GM21717 (cell line): ENCODE data around the gene TBCK.
"Not testable (repeated sequence)": the region's sequence is repeated elsewhere in the genome, so short reads cannot be mapped to it uniquely, and the experiment has no call there.

Experiments
- ATAC-seq: cut with Tn5 transposase; IDR thresholded peaks from one replicate; pipeline ENCODE4 v1.9.1; 2021; ENCODE audit warnings: mild to moderate bottlenecking, moderate library complexity; ENCODE audit not compliant: unreplicated experiment

The TBCK gene

DNA sequence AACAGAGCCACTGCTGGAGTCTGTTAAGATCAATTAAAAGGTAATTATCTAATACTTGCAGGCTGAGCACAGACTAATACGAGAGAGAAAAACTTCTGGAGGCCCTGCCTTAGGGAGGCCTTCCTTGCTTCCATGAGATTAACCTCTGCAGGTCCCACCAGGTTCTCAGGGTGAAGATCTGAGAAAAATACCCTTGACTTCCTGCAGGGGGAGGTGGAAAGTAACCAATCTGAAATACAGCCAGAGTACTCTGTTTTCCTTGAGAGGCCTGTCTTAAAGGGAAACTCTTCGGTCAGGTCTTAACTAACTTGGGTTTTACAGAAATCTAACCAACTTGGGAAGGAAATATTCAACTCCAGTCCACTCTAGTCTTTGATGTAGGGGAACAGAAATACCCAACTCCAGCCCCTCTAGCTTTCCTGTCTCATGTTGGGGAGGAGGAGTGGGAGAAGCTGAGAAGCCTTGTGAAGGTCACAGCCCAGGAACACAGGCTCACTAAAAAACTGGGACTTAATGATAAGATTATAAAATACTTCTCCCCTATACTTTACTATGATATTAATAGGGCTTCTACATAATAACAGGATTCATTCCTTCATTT is 77.1 kb downstream of the TBCK start:
- ATAC-seq, result peak; percentile 92

DNA sequence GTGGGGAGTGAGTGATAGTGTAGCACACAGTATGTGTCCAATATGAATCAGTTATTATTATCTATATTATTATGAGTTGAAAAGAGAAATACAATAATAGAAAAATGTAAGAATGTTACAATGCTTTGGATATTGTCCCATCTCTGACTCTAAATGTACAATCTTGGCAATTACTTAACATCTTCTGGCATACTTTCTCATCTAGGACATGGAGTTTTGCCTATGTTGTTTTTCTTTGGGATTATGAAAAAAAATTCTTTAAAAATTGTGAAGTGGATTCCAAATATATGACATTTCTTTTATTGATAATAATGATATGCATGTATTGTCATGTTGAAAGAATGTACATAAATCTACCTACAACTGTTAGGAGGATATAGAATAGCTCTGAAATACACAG is 84.1 kb downstream of the TBCK start:
- no peak for ATAC-seq

DNA sequence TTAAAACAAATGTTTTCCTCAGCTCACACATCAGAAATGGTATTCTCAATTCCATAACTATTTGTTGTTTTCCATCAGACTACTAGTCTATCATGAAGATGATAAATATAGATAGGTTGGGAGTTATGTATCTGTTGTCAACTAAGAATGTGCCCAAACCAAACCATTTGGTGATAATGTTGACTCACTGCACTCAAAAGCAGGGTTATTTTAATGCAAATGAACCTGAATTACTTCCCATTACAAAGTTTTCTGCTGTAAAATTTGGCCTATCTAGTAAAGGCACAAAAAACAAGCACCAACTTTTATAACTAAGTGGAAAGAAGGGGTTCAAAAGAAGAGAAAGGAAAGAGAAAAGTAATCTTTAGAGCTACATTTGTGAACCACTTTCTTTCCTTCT is 93.5 kb downstream of the TBCK start:
- ATAC-seq, result no peak

DNA sequence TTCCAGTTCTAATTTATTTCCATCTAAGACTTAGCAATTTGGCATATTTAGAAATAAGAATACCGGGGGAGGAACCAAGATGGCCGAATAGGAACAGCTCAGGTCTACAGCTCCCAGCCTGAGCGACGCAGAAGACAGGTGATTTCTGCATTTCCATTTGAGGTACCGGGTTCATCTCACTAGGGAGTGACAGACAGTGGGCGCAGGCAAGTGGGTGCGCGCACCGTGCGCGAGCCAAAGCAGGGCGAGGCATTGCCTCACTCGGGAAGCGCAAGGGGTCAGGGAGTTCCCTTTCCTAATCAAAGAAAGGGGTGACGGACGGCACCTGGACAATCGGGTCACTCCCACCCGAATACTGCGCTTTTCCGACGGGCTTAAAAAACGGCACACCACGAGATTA is 102.7 kb downstream of the TBCK start:
- ATAC-seq, result not testable (repeated sequence)

DNA sequence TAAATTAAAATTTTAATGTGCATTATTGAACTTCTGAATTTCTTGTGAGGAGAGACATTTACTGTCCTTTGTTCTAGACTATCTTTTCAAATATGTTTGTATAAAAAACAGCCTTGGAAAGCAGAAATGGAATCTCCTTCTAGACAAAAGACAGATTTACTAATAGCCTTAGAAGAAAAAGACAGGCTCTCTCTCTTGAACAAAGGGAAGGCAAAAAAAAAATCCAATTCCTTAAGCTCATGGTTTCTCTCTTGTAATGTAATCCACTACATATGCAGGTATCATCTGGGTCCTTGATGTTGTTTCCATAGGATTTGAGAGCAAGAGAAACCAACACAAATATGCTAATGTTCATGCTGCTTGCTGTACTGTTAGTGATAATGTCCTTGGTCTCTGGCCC is 106.0 kb downstream of the TBCK start:
- no peak for ATAC-seq

DNA sequence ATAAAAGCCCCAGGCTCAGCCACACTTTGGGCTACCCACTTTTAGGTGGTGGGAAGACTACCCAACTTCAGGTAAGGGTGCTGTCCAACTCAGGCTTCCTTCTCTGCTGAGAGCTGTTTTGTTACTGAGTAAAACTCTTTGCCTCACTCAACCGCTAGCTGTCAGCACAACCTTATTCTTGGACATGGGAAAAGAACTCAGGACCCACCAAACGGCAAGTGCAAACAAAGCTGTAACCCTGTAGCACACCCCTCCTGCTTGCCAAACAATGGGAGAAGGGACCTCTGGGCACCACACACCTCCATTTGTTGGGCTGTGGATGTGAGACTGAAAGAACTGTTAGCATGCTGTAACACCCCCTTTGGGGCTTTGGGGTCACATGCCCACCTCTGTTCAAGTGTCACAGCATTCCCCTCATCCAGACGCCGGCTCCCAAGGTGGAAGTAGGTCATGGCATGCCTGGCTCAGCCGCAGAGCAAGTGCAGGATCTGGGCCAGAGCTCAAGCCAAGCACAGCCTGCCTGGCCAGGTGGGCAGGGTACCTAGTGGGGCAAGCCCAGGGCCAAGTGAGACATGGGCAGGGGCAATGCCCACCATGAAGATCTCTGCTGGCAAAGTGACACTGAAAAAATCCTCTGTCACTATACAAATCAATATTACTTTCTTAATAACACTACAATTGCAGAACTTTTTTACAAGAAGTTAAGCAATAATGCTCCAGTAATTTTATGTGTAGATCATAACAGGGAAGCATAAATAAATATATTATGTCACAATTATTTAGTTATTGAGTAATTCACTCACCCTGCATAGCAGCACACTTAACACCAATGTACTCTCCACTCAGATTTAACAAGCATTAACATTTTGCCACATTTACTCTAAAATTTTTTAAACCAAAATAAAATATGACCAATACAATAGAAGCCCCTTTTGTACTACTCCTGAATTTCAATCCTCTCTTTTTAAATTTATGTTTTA is 107.2 kb downstream of the TBCK start:
- no peak for ATAC-seq

DNA sequence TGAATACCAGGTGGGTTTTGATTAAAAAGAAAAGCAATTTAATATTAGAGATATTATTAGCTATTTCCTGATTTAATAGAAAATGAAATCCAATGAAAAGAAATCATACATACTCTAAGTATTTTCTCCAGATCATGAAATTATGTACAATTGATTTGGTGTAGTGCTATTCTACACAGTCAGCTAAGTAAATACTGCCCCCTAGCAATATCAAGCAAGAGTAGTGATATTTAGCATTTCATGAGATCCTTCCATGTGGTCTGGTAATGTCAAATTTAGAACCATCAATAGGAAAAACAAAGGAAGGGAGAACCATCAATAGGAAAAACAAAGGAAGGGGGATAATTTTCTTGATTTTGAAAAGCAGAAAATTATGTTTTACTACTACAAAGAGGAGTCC is 114.6 kb downstream of the TBCK start:
- ATAC-seq, result no peak

DNA sequence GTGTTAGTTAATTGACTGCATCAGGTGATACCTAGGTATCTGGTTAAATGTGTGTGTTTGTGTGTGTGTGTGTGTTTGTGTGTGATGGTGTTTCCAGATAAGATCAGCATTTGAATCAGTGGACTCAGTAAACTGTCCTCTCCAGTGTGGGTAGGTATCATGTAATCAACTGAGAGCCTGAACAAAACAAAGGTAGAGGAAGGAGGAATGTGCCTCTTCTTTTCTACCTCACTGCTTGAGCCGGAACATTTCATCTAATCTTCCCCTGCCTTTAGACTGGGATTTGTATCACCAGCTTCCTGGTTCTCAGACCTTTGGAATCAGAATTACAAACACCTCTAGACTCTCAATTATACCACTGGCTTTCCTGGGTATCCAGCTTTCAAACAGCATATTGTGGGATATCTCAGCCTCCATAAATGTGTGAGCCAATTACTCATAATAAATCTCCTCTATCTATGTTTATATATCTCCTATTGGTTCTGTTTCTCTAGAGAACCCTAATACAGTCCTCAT is 120.5 kb downstream of the TBCK start:
- no peak for ATAC-seq

DNA sequence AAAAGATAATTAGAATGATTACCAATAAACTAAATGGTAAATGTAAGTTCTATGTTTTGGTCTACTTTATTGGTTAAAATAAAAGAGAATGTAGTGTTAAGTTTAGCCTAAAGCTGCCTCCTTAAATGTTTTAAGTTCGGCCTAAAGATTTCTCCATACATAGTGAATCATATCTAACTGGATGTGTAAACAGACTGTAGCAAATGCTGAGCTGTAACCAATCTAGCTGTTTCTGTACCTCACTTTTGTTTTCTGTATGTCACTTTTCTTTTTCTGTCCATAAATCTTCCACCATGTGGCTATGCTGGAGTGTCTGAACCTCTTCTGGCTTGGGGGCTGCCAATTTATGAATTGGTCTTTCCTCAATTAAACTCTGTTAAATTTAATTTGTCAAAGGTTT is 121.2 kb downstream of the TBCK start:
- no peak for ATAC-seq

DNA sequence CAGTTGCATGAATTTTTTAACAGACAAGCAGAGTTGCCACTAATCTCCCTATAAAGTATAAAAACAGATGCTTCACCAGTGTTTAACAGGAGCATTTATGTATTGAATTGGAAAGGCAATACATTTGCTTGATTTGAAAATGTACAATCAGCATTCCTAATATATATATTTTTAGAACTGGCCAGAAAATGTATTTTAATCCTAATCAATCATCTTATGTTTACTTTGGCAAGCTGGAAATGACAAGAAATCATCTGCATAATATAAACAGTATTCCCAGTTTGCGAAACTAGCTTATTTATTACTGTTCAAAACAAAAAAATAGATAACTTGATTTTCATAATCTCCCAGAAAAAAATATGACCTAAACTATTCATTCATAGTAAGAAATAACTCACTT is 123.9 kb downstream of the TBCK start:
- no peak for ATAC-seq

DNA sequence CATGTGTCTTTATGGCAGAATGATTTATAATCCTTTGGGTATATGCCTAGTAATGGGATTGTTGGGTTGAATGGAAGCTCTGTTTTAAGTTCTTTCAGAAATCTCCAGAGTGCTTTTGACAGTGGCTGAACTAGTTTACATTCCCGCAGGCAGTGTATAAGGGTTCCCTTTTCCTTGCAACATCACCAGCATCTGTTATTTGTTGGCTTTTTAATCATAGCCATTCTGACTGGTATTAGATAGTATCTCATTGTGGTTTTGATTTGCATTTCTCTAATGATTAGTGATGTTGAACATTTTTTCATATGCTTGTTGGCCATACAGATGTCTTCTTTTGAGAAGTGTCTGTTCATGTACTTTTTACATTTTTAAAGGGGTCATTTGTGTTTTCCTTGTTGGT is 129.8 kb downstream of the TBCK start:
- no peak for ATAC-seq

DNA sequence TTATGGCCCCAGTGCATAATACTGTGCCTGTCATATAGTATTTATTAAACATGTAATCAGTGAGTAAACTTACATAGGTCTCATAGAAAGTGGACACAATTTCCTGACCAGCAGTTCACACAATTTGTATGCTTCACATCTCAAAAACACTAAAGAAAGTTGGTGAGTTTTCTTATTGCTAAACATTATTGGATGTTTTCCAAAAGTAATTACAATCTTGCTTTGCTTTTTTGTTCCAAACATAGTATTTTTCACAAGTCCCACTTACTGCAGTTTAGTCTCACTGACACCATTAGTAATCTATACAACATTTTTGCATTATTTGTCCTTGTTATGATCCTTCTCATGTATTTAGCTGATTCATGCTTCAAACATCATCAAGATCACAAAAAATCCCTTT is 132.5 kb downstream of the TBCK start:
- ATAC-seq, result no peak

DNA sequence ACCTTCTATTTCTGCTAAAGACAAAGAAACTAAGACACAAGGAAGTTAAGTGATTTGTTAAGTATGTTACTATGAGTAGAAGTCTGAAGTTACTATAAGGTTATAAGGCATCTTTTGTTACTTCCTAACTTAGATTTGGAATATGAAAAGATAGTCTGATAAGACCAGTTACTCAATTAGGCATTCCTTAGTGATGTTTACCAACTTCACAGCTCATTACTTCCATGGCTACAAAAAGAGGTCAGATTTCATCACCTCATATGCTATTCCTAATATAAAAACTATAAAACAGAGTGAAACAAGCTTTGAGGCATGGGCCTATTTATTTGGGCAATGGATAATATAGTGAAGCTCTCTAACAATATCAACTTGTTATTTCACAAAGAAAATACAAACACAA is 143.1 kb downstream of the TBCK start:
- ATAC-seq, result no peak

DNA sequence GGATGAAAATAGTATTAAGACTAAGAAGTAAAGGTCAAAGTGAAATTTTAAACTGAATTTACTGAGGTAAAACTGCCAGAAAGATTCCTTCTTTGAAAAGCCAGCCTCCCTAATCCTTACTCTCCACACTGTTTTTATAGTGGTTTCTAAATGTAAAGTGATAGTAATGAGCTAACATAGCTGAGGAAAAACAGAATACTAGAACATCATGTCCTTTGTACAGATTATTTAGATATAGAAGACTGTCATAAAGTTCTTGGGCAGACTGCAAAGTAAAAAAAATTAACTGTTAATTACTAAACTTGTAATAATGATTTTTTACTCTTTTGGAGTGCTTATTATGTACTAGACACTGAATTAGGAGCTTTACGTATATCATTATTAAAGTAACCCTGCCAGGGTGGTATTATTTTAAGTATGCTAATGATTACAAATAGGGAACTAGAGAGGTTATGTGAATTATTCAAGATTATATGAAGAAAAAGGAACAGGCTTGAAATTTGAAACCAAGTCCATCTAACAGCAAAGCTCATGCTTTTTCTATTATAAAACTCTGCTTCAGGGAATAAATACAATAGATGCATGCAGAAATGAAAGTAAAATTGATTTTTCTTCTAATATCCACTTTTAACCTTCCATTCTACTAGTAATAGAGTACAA is 150.5 kb downstream of the TBCK start:
- no peak for ATAC-seq

DNA sequence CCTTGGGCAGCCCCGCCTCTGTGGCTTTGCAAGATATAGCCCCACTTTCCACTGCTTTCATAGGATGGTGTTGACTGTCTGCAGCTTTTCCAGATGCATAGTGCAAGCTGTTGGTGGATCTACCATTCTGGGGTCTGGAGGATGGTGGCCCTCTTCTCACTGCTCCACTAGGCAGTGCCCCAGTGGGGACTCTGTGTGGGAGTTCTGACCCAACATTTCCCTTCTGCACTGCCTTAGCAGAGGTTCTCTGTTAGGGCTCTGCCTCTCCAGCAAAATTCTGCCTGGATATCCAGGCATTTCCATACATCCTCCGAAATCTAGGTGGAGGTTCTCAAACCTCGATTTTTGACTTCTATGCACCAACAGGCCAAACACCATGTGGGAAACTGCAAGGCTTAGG is 153.7 kb downstream of the TBCK start:
- no peak for ATAC-seq

DNA sequence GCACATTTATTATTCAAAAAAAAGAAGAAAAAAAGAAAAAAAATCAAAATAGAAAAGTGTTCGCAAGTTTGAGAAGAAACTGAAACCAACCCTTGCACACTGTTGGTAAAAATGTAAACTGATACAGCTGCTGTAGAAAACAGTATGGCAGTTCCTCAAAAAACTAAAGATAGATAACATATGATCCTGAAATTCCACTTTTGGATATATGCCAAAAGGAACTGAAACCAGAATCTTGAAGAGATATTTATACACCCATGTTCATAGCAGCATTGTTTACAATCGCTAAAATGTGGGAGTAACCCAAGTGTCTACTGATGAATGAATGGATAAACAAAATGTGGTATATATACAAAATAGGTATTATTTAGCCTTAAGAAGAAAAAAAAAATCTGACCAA is 155.4 kb downstream of the TBCK start:
- ATAC-seq, result no peak

DNA sequence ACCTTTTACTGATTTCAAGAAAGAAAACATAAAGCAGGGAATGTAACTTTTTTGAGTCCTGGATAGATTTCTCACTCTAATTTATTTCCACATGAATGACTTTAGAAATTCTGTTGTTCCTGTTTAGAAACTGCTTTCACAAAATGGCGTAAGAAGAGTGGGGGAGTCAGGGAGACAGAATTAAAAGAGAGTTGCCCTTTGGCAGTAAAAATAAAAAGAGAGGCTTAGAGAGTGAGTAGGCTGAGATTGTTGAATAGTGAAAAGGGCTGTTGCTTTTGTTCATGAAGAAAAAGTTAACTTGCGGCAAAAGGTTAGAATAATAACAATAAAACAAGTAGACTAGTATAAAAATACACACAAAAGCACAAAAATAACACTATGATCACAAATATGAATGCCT is 166.1 kb downstream of the TBCK start:
- no peak for ATAC-seq

DNA sequence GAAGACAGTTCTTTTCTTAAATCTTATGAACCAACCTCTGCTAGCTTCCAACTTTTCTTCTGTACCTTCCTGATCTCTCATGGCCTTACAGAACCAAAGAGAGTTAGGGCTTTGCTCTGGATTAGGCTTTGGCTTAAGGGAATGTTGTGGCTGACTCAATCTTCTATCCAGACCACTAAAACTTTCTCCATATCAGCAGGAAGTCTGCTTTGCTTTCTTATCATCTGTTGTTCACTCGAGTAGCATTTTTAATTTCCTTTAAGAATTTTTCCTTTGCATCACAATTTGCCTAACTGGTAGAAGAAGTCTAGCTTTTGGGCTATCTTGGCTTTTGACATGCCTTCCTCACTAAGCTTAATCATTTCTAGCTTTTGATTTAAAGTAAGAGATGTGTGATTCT is 167.0 kb downstream of the TBCK start:
- ATAC-seq, result no peak

DNA sequence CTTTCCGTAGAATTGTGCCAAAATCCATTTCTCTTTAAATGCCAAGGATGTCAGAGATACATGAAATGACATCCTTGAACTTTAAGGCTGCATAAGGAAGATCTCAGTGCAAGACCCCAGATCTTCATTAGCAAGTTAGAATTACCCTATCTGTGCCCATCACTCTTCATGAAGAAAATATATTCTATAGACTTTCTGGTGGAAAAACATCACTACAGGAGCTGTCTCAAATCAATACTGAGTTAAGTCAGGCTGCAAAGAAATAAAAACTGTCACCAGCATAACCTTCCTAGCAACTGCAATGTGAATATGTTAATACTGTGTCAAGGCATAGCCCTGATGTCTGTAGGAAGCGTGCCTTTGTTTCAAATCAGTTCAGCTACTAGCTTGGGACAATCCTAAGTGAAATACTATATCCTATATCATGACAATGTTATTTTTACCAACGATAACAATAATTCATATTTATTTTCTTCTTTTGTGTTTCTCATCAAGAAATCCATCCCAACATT is 173.3 kb downstream of the TBCK start:
- no peak for ATAC-seq

DNA sequence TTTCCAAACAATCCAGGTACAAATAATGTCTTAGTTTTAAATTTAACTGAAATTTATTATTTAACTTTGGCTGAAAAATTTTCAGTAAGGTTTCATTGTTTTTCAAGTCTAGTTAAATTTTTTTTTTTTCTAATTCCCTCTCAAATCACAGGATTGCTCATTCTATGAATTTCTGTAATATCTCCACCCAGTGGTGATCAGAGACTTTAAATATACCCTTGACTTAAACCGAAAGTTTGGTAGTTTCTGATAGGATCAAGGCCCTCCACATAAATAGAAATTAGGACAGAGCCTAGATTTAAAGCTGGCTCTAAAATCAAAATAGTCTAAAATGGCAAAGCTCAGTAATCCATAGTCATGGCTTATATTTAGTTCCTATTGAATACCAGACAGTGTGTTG is 175.4 kb downstream of the TBCK start:
- no peak for ATAC-seq

DNA sequence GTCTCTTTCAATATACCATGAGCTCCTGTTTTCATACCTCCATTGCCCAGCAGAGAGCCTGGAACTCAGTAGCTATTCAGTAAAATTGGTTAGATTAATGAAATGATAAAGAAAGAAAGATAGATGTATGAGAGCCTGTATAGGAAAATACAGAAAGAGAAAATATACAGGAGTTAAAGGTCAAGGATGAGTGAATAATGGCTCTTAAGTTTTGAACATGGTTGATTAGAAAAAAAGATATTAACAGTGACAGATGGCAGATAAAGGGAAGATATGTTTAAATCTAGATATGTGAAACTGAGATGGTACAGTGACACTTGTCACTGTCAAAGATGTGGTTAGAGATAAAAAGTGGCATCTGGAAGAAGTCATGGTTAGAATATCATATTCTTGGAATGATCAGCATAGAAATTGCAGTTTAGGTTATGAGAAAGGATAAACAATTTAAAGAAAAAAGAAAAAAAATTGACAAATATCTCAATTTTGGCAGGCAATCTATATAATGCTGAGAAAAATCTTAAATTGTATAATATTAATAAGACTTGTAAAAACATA is 179.2 kb downstream of the TBCK start:
- ATAC-seq, result no peak
